H1 (cell line): Measurements from ENCODE around the gene KCNIP3. TPM values are rescaled to one million over a fixed set of nuclear protein-coding genes. Genes with fewer than 3 reads are reported as not detected.

Experiments
- CTCF ChIA-PET: fragments of 300-600 bp; sonication (Branson Sonifier 250); formaldehyde crosslinking; loops from one replicate; lab custom pipeline; 2021; ENCODE audit not compliant: partially characterized antibody; lab: Charles Lee
- POLR2A ChIA-PET: fragments of 300-600 bp; sonication (Branson Sonifier 250); formaldehyde crosslinking; loops from one replicate; lab custom pipeline; 2021; ENCODE audit warnings: inconsistent platforms; ENCODE audit not compliant: partially characterized antibody; lab: Charles Lee
- DNase-seq, 2 experiments: peaks; one replicate each; pipeline versions ENCODE4 v3.0.0 to v3.0.0-alpha.2; 2010 to 2022; ENCODE audit warnings: low spot score in 2 of 2, low read depth in 1 of 2, mixed read lengths in 1 of 2
- FAIRE-seq: peaks from 2 replicates; lab custom pipeline; 2011; peaks lifted over from hg19 to GRCh38; lab: Jason Lieb, UNC
- H2AFZ ChIP-seq: 2 replicates; pipeline ENCODE4 v1.8.1; 2012; ENCODE audit warnings: low read length, inconsistent platforms
- H2AK5ac ChIP-seq: 2 replicates; pipeline ENCODE4 v1.6.1; 2013; ENCODE audit warnings: low read depth, low read length
- H2BK120ac ChIP-seq: replicated peaks from 2 replicates; pipeline ENCODE3; 2013; ENCODE audit warnings: low read depth, low read length, inconsistent platforms
- H2BK12ac ChIP-seq: 2 replicates; pipeline ENCODE4 v1.6.1; 2013; ENCODE audit warnings: low read depth, low read length
- H2BK15ac ChIP-seq: 2 replicates; pipeline ENCODE4 v1.6.1; 2013; ENCODE audit warnings: low read length
- H2BK20ac ChIP-seq: 2 replicates; pipeline ENCODE4 v1.6.1; 2013; ENCODE audit warnings: low read length
- H2BK5ac ChIP-seq: 2 replicates; pipeline ENCODE4 v1.6.1; 2013; ENCODE audit warnings: low read depth, low read length
- H3K14ac ChIP-seq: 2 replicates; pipeline ENCODE4 v1.6.1; 2013; ENCODE audit warnings: inconsistent platforms; ENCODE audit not compliant: insufficient read length
- H3K18ac ChIP-seq: 2 replicates; pipeline ENCODE4 v1.6.1; 2013; ENCODE audit warnings: low read length; ENCODE audit errors: extremely low read depth
- H3K23ac ChIP-seq: 2 replicates; pipeline ENCODE4 v1.6.1; 2013; ENCODE audit warnings: inconsistent platforms; ENCODE audit not compliant: insufficient read length
- H3K23me2 ChIP-seq: 2 replicates; pipeline ENCODE4 v1.6.1; 2013; ENCODE audit warnings: low read depth, low read length
- H3K27ac ChIP-seq: 2 replicates; pipeline ENCODE4 v1.6.1; 2011; ENCODE audit warnings: low read depth, low read length, inconsistent platforms
- H3K27me3 ChIP-seq, 4 experiments: replicated peaks in 1 of 4; 1 replicate in 1 of 4; 2 replicates in 3 of 4; pipeline versions ENCODE4 v1.6.1 to v1.8.1; 2011 to 2013; ENCODE audit warnings: low read length in 3 of 4, mild to moderate bottlenecking in 3 of 4, inconsistent platforms in 2 of 4, mixed read lengths in 2 of 4, moderate library complexity in 1 of 4; ENCODE audit not compliant: control insufficient read depth in 3 of 4, insufficient read depth in 3 of 4; ENCODE audit errors: extremely low read depth in 1 of 4
- H3K36me3 ChIP-seq, 4 experiments: 2 replicates each; pipeline versions ENCODE4 v1.6.1 to v1.8.1; 2011 to 2013; ENCODE audit warnings: mild to moderate bottlenecking in 4 of 4, low read length in 3 of 4, moderate library complexity in 2 of 4, control low read depth in 1 of 4, inconsistent platforms in 1 of 4; ENCODE audit not compliant: insufficient read depth in 4 of 4, control insufficient read depth in 2 of 4
- H3K4ac ChIP-seq: replicated peaks from 2 replicates; pipeline ENCODE3; 2013; ENCODE audit warnings: low read length, low read depth, mixed read lengths, inconsistent platforms; ENCODE audit not compliant: insufficient read length
- H3K4me1 ChIP-seq, 4 experiments: replicated peaks in 1 of 4; 1 replicate in 1 of 4; 2 replicates in 3 of 4; pipeline versions ENCODE4 v1.6.1 to v1.8.1; 2011 to 2013; ENCODE audit warnings: low read length in 3 of 4, inconsistent platforms in 2 of 4, mixed read lengths in 1 of 4; ENCODE audit not compliant: insufficient read depth in 4 of 4, control insufficient read depth in 3 of 4
- H3K4me2 ChIP-seq, 2 experiments: 2 replicates each; pipeline versions ENCODE4 v1.6.1 to v1.8.1; 2011 to 2013; ENCODE audit warnings: low read depth in 2 of 2, low read length in 2 of 2, control low read depth in 1 of 2, inconsistent platforms in 1 of 2, mild to moderate bottlenecking in 1 of 2; ENCODE audit not compliant: insufficient read depth in 1 of 2
- H3K4me3 ChIP-seq, 4 experiments: fragments of 200-600, 300-600 bp in 1 of 4; sonication (generic), shearing (Covaris generic), sonication (Bioruptor Twin) in 1 of 4; 2 replicates each; pipeline versions ENCODE4 v1.5.1 to v1.8.1; 2011 to 2016; ENCODE audit warnings: low read length in 4 of 4, low read depth in 3 of 4, control low read depth in 2 of 4, inconsistent platforms in 2 of 4, mild to moderate bottlenecking in 2 of 4, mixed read lengths in 1 of 4, moderate library complexity in 1 of 4; ENCODE audit not compliant: insufficient read depth in 2 of 4; ENCODE audit errors: extremely low read depth in 1 of 4
- H3K56ac ChIP-seq: replicated peaks from 2 replicates; pipeline ENCODE3; 2013; ENCODE audit warnings: low read depth, mild to moderate bottlenecking, mixed read lengths, low read length, inconsistent platforms; ENCODE audit not compliant: insufficient read length
- H3K79me1 ChIP-seq: 2 replicates; pipeline ENCODE4 v1.6.1; 2013; ENCODE audit warnings: low read depth, low read length, control low read depth
- H3K79me2 ChIP-seq, 2 experiments: 2 replicates each; pipeline versions ENCODE4 v1.6.1 to v1.8.1; 2012 to 2013; ENCODE audit warnings: low read length in 2 of 2, mild to moderate bottlenecking in 2 of 2, inconsistent platforms in 1 of 2; ENCODE audit not compliant: insufficient read depth in 2 of 2, control insufficient read depth in 1 of 2
- H3K9ac ChIP-seq, 4 experiments: replicated peaks in 1 of 4; 1 replicate in 1 of 4; 2 replicates in 3 of 4; pipeline versions ENCODE4 v1.6.1 to v1.8.1; 2011 to 2013; ENCODE audit warnings: low read depth in 3 of 4, low read length in 3 of 4, control low read depth in 2 of 4, mild to moderate bottlenecking in 2 of 4, moderate library complexity in 2 of 4, inconsistent platforms in 1 of 4; ENCODE audit errors: extremely low read depth in 1 of 4
- H3K9me3 ChIP-seq, 2 experiments: 2 replicates each; pipeline versions ENCODE4 v1.6.1 to v1.8.1; 2012 to 2013; ENCODE audit warnings: mild to moderate bottlenecking in 2 of 2, moderate library complexity in 2 of 2, control low read depth in 1 of 2, inconsistent platforms in 1 of 2, low read depth in 1 of 2, low read length in 1 of 2, mixed read lengths in 1 of 2; ENCODE audit not compliant: insufficient read depth in 2 of 2
- H4K20me1 ChIP-seq, 2 experiments: replicated peaks in 1 of 2; 2 replicates each; pipeline versions ENCODE3 to v1.8.1; 2011 to 2013; ENCODE audit warnings: inconsistent platforms in 2 of 2, low read length in 2 of 2, mild to moderate bottlenecking in 1 of 2; ENCODE audit not compliant: insufficient read depth in 2 of 2, control insufficient read depth in 1 of 2
- H4K5ac ChIP-seq: 2 replicates; pipeline ENCODE4 v1.6.1; 2013; ENCODE audit warnings: low read length, low read depth, mixed read lengths, inconsistent platforms; ENCODE audit not compliant: insufficient read length
- H4K8ac ChIP-seq: 2 replicates; pipeline ENCODE4 v1.8.0; 2013; ENCODE audit warnings: mild to moderate bottlenecking, moderate library complexity, low read length, inconsistent platforms; ENCODE audit not compliant: insufficient read depth; ENCODE audit errors: extremely low read depth
- H4K91ac ChIP-seq: replicated peaks from 2 replicates; pipeline ENCODE3; 2013; ENCODE audit warnings: low read length, mixed read lengths, inconsistent platforms; ENCODE audit not compliant: insufficient read length
- BCL11A ChIP-seq, 2 experiments: IDR thresholded peaks; one replicate each; pipeline ENCODE4 v1.6.1; 2011; ENCODE audit warnings: low read depth in 2 of 2, low read length in 2 of 2, mild to moderate bottlenecking in 2 of 2
- EZH2 ChIP-seq: fragments of 200-600 bp; sonication (generic); IDR thresholded peaks from 2 replicates; pipeline ENCODE4 v1.7.1; 2012; ENCODE audit warnings: low read depth, mild to moderate bottlenecking, moderate library complexity, low read length, inconsistent platforms; ENCODE audit not compliant: severe bottlenecking
- KDM1A ChIP-seq: fragments of 200-600, 300-600 bp; sonication (generic); IDR thresholded peaks from 2 replicates; pipeline ENCODE4 v1.7.1; 2016; ENCODE audit warnings: mild to moderate bottlenecking, low read length, borderline replicate concordance
- PHF8 ChIP-seq: fragments of 200-600 bp; sonication (generic); conservative IDR thresholded peaks from 2 replicates; pipeline ENCODE4 v1.7.1; 2012; ENCODE audit warnings: low read depth, mild to moderate bottlenecking, inconsistent platforms, low read length, moderate library complexity
- POU5F1 ChIP-seq: IDR thresholded peaks from 2 replicates; pipeline ENCODE4 v1.6.1; 2011; ENCODE audit warnings: low read depth, mild to moderate bottlenecking, low read length, moderate library complexity
- RBBP5 ChIP-seq: IDR thresholded peaks from 2 replicates; pipeline ENCODE4 v1.7.1; 2012; ENCODE audit warnings: low read depth, mild to moderate bottlenecking, inconsistent platforms, low read length, moderate library complexity, borderline replicate concordance
- SIX5 ChIP-seq: IDR thresholded peaks from 2 replicates; pipeline ENCODE4 v1.6.1; 2011; ENCODE audit warnings: mild to moderate bottlenecking, low read depth, low read length
- WGBS, 2 experiments: shearing (Covaris generic) in 1 of 2; methylation state at CpG; one replicate each; pipeline versions ENCODE4 v1.1.6 to v1.1.7; 2013 to 2015; ENCODE audit warnings: low lambda C conversion rate in 2 of 2, mixed read lengths in 2 of 2, inconsistent platforms in 1 of 2, low coverage in 1 of 2, missing lambda C conversion rate in 1 of 2; ENCODE audit not compliant: insufficient replicate concordance in 2 of 2, insufficient coverage in 1 of 2, insufficient read length in 1 of 2; ENCODE audit errors: extremely low coverage in 1 of 2, missing lambda C conversion rate in 1 of 2; 5-methylcytosine and 5-hydroxymethylcytosine counted together
- polyA plus RNA-seq, 7 experiments: library from polyadenylated mRNA; depleted of rRNA in 3 of 7; stranded (reverse) in 5 of 7; unstranded in 2 of 7; fragments of >200 nt in 5 of 7; fragments of 200-250 nt in 2 of 7; gene quantifications; 1 replicate in 5 of 7; 2 replicates in 1 of 7; 4 replicates in 1 of 7; pipeline versions ENCODE4 v1.2.1 to v1.2.3, GENCODE V29; 2011 to 2013; ENCODE audit warnings: missing spikeins in 2 of 7, mixed read lengths in 2 of 7
- total RNA-seq: library from RNA; stranded (reverse); fragmentation: NEBNext Ultra II Directional; extraction: Animal tissue kit (Norgen Biotek cat#: 25700); gene quantifications from 2 replicates; pipeline ENCODE4 v1.2.1, GENCODE V29; 2021
- TF ChIP-seq, protein P1 (sequence below): IDR thresholded peaks from 2 replicates; pipeline ENCODE4 v1.6.1; 2012; ENCODE audit warnings: inconsistent platforms

KCNIP3 gene
- total and polyA plus RNA-seq, 2 of the 8 experiments (the other 6 are each of a cell fraction or from before 2014, with no cell fraction given) = 0.33 to 1.9 TPM

DNA sequence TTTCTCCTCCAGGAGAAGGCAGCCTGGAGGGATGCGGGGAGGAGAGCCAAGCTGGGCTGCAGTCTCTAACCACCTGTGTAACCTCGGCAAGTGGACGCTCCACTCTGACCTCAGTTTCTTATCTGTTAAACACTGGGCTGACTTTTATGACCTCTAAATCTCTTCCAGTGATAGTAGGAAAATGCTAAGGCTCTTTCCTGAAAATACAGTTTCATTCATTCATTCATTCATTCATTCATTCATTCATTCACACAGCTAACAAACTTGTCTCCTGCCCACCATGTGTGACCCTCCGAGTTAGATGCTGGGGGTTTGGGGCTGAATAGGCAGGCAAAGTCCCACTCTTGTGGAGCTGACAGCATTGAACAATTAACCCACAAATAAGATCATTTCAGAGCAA is 13.6 kb upstream of the KCNIP3 start:
- no peak for FAIRE-seq
- 86% methylated on average over 4 of the region's 4 CpGs; no CpG with 5 or more reads in 1 of the 2 experiments for WGBS, 2 experiments

More for the DNA sequence above, 13.6 kb upstream of the KCNIP3 start:
- H2AFZ ChIP-seq = no peak overlapping the region
- no peak overlapping the region for H3K27ac ChIP-seq
- no peak overlapping the region for H3K14ac ChIP-seq
- no peak for TF ChIP-seq PHF8
- TF ChIP-seq SIX5 = no peak
- no peak for TF ChIP-seq EZH2
- TF ChIP-seq, protein P1, sequence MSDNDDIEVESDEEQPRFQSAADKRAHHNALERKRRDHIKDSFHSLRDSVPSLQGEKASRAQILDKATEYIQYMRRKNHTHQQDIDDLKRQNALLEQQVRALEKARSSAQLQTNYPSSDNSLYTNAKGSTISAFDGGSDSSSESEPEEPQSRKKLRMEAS = no peak
- TF ChIP-seq POU5F1 = no peak
- TF ChIP-seq RBBP5 = no peak
- TF ChIP-seq BCL11A (IDR thresholded peaks at IDR 0.05; ENCODE audit: low read depth in 2 of 2, low read length in 2 of 2) = no peak
- TF ChIP-seq KDM1A = no peak
- H3K9ac ChIP-seq = no peak overlapping the region
- H4K5ac ChIP-seq = no peak overlapping the region
- H3K36me3 ChIP-seq = no peaks in the 10 kb centered on the region
- DNase-seq = no peak
- no peak overlapping the region for H2BK20ac ChIP-seq
- no peak overlapping the region for H2BK15ac ChIP-seq
- H3K79me2 ChIP-seq = no peaks in the 10 kb centered on the region
- H2AK5ac ChIP-seq = no peak overlapping the region
- ChIA-PET POLR2A (no interaction called here), CTCF (no interaction called here)
- peaks cover 57 to 98% of the 10 kb centered on the region in 2 experiments; a peak in 3 of 4 replicates for H3K9me3 ChIP-seq
- no peak overlapping the region for H2BK120ac ChIP-seq
- H4K8ac ChIP-seq = no peak overlapping the region; the same call in 1 of the 2 replicates
- no peak overlapping the region for H3K4ac ChIP-seq
- no peaks in the 10 kb centered on the region; a peak in 1 of 7 replicates for H3K4me1 ChIP-seq
- no peaks in the 10 kb centered on the region for H3K79me1 ChIP-seq
- no peaks in the 10 kb centered on the region for H3K27me3 ChIP-seq
- no peak overlapping the region for H3K23ac ChIP-seq
- no peak overlapping the region for H2BK5ac ChIP-seq
- H3K4me3 ChIP-seq = no peak overlapping the region
- H4K91ac ChIP-seq = no peak overlapping the region
- no peaks in the 10 kb centered on the region for H4K20me1 ChIP-seq
- H3K56ac ChIP-seq = no peak overlapping the region
- no peak overlapping the region for H3K4me2 ChIP-seq
- H3K18ac ChIP-seq = no peak overlapping the region
- H2BK12ac ChIP-seq = no peak overlapping the region
- no peaks in the 10 kb centered on the region for H3K23me2 ChIP-seq
